Suppressor macrophage treated with lipopolysaccharide for 4 hours (primary cell): ENCODE results near the gene LURAP1L.

Source experiments
- DNase-seq: peaks from one replicate; pipeline ENCODE4 v3.0.0-alpha.2; 2020

LURAP1L gene

GRCh38 chr9:12774861-12775678, at the start of gene LURAP1L:
Gene LURAP1L (plus strand): TSS chr9:12775020. CDS start chr9:12775716, 696 bp downstream.
- no peak for DNase-seq

DNA sequence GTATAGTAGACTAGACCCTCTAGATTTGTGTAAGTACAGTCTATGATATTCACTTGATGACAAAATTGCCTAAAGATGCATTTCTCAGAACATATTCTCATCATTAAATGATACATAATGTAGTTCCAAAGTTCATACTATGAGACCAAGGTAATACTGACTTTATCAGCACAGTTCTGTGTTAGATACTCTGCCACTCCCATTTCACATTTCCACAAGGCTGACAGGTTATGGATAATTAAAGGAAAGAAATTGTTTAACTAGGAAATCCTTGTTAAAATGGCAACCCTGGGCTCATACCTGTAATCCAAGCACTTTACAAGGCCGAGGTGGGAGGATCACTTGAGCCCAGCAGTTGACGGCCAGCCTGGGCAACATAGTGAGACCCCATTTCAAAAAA, 48.0 kb upstream of the LURAP1L start:
- no peak for DNase-seq

DNA sequence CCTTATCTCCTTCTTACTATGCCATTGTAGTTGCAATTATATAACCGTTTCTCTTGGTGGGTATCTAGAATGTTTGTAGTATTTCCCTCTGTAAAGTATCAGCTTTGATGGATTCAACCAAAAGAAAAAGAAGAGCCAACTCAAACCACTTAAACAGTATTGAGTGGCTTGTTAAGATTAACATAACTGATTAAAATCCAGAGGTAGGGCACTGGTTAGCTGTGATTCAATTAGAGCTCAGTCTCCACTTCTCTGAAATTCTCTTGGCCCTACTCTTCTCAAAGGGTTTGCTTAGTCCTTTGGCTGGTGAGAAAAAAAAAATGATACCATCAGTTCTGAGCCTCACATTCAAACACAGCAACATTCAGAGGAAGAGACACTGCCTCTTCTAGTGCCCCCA, 44.6 kb upstream of the LURAP1L start:
- no peak for DNase-seq

- DNase-seq = no peak
Observed at GRCh38 chr9:12730927-12731326, 43.9 kb upstream of the LURAP1L start.

DNA sequence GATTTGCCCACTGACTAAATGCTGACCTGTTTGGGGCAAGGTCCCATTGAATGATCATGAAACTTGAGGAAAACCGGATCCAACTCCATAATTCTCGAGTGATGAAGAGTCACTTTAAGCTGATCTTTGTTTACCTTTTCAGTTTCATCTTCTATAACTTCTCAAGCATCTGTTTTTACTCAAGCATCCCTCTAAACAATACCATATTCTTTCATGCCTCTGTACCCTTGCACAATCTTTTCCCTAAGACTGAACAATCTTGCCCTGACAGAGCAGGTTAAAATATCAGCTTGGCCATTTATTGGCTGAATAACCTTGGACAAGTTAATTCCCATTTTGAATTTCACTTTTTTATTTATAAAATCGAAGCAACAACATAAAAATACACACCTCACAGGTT, 41.8 kb upstream of the LURAP1L start:
- no peak for DNase-seq

DNA sequence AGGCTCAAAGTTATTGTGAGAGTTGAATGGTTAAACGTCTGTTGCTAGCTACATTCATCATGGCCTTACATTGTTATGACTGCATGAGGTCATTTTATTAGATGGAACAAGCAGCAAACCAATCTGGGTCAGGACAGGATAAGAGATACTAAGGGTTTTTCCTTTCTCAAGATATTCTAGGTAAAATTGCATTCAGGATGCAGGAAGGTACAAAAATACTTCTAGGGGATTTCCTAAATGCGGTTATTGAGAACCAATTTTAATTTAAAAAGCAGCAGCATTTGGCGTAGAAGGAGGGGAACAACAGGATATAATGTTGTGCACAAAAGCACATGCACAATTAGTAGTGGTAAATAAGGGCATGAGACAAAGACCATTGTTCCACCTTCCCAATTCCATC, 39.2 kb upstream of the LURAP1L start:
- DNase-seq = no peak

DNA sequence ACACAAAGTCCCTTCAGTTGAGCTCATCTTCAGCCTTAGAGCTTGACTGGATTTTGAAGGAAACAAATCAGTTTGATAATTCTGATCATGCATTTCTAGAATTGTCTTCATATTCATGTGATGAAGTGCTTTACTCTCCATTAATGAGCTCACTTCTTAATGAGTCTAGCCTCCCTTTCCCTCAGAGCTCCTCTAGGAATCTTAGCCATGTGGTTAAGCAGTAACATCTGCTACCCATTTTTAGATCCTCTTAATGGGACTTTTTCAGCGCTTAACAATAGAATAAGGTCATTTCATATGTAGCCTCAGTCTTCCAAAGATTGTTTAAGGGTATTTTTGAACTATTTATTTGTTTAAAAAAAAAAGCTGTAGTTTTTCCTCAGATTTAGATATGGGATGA, 36.9 kb upstream of the LURAP1L start:
- no peak for DNase-seq

GRCh38 chr9:12739014-12739652, 35.7 kb upstream of the LURAP1L start:
- DNase-seq = no peak

- peak; percentile 2 for DNase-seq
Observed at GRCh38 chr9:12740845-12741244, 34.0 kb upstream of the LURAP1L start.

- no peak for DNase-seq
Observed at GRCh38 chr9:12748016-12748415, 26.8 kb upstream of the LURAP1L start.

- no peak for DNase-seq
Observed at GRCh38 chr9:12748954-12749353, 25.9 kb upstream of the LURAP1L start.

DNA sequence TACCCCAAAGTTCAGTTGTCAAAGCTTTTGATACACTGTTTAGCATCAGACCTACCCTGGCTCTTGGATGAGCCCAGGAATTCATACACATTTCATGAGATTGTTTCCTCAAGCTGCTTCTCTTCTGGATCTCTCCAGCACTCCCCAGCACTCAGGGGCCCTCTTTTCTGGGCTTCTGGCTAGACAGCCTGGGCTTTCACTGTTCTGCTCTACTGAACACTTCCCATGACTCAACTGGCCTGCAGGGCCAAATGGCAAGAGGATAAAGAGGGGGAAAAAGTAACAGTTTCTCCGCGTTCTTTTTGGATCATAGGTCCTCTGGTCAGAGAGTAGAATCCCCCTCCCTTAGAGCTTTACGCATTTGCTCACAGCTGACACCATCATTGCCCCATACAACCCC, 20.9 kb upstream of the LURAP1L start:
- DNase-seq = no peak

DNA sequence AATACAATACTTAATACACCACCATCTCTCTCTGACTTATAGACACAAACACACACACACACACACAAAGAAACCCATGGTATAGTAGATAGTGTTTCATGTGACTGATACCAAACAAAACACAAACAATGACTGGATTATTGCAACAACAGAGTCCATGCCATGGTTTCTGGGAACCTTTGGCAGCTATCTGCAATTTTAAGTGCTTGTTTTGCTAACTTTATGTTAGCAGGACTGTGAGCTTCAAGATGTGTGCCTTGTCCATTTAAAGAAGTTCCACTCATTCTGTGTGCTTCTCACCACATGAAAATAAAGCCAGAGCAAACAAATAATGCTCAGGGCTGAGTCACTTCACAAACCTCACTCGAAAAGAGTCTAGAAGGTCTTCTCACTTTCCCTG, 15.1 kb upstream of the LURAP1L start:
- no peak for DNase-seq

- no peak for DNase-seq
Observed at GRCh38 chr9:12760758-12761157, 14.1 kb upstream of the LURAP1L start.

GRCh38 chr9:12764150-12764549, 10.7 kb upstream of the LURAP1L start:
- no peak for DNase-seq

DNA sequence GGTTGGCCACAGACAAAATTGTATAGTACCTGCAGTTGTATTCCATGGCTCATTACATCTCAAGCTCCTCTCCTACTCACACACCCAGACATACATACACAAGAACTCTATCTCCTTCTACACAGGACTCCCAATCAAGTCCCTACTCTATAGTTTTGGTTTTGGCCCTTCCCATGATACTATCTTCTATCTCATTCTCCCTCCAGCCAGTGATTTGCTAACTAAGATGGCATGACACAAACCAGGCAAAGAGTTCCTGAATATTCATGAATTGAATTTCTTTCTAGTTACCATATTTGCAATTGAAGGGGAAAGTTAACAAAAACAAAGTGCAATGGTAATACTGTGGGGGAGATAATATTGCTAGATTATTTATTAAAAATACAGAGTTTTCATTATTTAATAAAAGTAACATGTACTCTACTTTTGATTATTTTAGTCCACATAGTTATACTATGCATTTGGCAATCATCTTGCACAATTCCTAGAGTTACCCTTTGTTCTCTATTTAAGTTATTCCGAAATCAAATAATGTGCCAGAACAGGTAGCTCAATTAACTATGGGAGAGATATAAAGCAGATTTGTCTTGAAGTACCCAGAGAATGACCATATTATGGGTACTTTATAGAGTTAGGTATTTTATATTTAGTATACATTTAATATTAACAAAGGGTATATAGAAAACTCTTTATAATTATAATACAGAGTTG, 9.6 kb upstream of the LURAP1L start:
- no peak for DNase-seq

GRCh38 chr9:12766357-12766756, 8.5 kb upstream of the LURAP1L start:
- DNase-seq = no peak

DNA sequence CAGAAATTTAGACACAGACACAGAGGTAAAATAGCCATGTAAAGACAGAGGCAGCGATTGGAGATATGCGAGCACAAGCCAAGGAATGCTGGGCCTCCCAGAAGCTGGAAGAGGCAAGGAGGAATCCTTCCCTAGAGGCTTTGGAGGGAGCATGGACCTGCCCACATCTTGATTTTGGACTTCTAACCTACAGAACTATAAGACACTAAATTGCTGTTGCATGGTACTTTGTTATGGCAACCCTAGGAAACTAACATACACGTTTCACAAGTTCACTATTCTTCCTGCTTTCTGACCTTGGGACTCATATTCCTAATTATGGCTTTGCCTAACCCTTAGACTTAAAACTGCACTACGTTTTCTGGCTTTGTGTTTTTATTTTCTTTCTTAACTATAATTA, 4.6 kb upstream of the LURAP1L start:
- DNase-seq = no peak

DNA sequence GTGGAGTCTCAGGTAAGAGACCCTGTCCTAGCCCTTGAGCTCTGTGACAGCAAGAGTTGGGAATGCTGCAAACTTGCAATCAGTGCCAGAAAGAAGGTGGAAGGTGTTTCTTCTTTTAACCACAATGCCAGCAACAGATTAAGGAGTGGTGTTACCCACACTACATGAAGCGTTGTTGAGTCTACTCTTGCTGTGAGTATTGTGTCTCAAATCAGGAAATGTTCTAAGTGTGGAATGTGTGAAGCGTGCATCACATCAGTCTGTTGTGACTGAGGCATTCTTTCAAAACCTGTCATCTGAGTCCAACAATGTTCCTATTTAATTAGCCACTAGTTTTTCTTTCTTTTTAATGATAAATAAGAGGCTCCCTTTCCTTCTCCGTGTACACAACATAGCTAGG, 2.9 kb upstream of the LURAP1L start:
- no peak for DNase-seq

DNA sequence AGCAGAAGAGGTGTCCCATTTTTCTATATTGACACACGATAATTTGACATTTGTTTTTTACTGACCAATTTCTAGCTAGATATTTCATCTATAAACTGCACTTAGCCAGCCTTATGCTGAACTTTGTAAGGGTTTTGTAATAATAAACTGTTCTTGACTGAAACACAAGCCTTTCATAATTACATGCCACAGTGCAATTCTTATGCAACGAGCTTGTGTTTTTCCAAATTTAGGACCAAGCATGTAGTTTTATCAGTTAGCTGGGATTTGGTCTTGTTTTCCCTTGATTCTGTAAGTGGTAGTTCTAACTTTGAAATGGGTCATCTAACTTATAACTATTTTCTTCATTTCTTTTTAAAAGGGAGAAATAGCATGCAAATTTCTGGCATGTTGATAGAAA, 1.3 kb upstream of the LURAP1L start:
- DNase-seq = no peak

DNA sequence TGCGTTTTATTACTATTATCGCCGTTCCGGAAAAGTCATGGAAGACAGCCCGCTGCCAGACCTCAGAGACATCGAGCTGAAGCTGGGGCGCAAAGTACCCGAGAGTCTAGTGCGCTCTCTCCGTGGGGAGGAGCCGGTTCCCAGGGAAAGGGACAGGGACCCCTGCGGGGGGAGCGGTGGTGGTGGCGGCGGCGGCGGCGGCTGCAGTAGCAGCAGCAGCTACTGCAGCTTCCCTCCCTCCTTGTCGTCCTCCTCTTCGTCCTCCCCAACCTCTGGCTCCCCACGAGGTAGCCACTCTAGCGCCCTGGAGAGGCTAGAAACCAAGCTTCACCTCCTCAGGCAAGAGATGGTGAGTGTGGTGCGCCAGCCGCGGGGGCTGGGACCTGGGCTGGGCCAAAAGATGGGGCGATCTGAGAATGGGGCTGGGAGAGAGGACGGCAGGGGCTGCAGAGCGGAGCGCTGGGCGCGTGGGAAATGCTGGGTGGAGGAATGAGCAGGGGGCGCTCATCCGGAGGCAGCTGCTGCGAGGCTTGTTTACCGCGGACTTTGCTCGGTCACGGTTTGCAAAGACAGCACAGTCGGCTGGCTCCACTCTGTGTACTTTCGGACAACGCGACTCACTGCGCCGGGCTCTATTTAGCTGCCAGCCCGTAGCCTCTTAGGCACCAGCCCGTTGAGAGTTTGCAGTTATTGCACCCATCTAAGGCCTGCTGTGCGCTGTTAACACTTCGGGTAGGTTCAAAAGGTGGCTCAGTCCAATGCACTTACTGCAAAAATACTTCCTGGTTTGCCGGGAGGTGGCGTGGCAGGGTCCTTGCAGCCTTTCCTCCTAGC, 1.1 kb downstream of the LURAP1L start:
- DNase-seq = peak; percentile 5

GRCh38 chr9:12776513-12777055, 1.8 kb downstream of the LURAP1L start:
- DNase-seq = no peak
